HG02571 (cell line): Measurements from ENCODE around the gene KCNJ6.
"Not testable (repeated sequence)": the region's sequence is repeated elsewhere in the genome, so short reads cannot be mapped to it uniquely, and the experiment has no call there.

Experiments used
- ATAC-seq: cut with Tn5 transposase; IDR thresholded peaks from one replicate; pipeline ENCODE4 v1.9.1; 2021; ENCODE audit warnings: mild to moderate bottlenecking, moderate library complexity; ENCODE audit not compliant: unreplicated experiment

Gene KCNJ6, protein sequence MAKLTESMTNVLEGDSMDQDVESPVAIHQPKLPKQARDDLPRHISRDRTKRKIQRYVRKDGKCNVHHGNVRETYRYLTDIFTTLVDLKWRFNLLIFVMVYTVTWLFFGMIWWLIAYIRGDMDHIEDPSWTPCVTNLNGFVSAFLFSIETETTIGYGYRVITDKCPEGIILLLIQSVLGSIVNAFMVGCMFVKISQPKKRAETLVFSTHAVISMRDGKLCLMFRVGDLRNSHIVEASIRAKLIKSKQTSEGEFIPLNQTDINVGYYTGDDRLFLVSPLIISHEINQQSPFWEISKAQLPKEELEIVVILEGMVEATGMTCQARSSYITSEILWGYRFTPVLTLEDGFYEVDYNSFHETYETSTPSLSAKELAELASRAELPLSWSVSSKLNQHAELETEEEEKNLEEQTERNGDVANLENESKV

DNA sequence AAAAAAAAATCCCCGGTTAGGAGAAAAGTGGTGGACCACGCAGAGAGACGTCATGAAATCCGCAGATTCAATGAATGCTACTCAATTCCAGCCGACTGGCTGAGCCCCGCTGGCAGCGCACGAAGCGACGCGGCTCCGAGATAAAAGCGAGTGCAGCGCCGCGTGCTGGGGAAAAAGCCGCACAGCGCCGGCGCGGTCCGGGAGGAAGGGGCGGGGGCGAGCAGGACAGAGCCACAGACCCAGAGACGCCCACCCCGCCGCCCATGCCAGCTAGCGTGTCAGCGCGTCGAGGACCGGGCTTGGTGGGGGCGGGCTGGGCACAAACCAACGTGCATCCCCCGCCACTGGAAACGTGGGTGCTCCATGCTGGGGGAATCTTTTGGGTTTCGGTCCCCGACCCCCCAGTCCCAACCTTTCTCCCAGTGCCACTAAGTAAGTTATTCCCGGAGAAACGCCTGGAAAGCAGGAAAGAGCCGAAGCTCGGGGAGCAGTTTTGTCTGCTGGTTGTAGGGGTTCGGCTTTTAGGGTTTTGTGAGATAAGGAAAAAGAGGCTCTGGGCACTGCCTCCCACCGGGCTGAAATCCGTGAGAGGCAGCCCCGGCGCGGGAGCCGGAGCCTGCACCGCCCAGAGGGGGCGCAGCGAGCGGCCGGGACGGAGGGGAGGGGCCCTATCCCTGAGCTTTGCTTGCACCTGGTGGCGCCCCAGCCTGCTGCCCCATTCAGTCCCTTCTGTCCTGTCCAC, at the start of gene KCNJ6:
Gene KCNJ6 (minus strand): TSS at position 148 of the 742 bp plus-strand sequence. CDS start 75,775 bp downstream, outside the sequence.
- no peak for ATAC-seq

DNA sequence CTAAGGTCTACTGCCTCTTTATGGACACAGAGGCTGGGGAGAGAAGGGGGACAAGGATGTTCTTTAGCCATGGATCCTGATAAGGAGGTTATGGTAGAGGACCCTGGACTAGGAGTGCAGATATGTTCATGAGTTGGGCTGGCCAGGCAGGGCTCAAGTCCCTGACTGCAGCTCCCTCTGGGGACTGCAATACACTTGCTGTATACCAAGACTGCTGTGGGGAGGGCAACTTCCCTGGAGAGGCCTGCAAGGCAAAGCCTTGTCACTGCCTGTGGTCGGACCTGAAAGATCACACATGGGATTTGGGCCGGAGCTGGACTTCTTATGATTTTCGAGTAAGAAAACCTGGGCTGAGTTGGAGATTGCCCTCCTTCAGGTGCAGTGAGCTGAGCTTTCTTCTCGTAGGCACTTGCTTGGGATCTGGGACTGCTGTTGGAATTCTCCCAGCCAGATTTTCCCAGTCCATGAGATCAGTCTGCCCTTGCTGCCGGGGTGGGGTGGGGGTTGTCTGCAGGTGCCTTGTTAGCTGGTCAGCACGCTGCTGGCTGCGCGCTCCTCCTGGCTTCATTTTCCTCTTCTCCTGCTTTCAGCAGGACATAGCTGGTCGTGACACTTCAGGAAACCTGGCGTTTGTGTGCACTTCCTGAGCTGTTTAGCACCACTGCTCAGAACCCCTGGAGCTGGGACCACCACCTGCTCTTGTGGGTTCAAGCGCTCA, 49.0 kb upstream of the KCNJ6 start:
- no peak for ATAC-seq

DNA sequence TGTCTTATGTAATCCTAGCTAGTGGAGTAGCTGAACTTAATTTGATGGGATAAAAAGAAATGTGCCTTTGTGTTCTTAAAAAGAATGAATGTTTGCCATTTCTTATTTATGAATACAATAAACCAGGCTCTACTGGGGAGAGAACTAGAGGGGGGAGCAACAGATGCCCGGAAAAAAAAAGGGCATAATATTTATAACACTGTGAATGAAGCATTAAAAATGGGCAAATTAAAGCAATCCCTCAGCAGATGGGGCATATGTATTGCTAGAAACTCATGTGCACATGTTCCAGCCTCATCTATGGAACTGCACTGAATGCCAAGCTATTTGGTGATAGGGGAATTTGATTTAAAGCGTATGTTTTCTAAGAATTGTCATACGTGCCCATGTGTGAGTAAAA, 42.3 kb upstream of the KCNJ6 start:
- ATAC-seq: no peak

DNA sequence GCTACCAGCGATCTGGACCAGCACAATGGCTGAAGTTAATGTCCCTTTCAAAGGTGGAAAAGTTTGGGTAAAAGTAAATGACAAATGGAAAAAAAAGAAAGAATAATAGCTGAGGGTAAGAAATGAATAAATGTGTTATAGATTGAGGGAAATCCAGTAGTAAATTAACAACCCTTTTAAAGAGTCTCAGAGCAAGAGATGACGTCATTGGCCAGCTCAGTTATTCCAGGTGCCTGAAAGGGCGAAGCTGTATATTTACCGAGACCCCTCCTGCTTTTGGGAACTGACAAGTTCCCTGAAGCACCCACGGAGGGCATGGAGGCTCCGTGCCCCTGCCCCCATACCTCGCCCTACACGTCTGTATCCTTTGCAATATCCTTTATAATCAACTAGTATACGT, 40.5 kb upstream of the KCNJ6 start:
- ATAC-seq: no peak

DNA sequence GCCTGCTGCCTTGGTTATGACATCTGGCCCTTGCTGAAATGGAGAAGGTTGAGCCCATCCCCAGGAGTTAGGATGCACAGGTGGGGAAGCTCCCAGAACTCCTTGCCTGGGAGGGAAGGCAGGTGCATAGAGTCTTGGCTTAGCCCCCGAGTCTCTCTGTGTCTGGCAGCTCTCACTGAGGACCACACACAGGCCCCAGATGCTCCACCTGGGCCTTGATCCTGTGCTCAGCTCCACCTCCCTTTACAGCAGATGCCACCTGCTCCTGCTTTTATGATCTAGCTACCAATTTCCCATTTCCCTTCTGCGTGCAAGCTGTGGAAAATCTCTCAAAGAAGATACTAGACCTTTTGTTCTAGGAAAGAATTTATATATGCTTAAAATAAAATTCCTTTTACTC, 28.8 kb upstream of the KCNJ6 start:
- ATAC-seq: no peak

DNA sequence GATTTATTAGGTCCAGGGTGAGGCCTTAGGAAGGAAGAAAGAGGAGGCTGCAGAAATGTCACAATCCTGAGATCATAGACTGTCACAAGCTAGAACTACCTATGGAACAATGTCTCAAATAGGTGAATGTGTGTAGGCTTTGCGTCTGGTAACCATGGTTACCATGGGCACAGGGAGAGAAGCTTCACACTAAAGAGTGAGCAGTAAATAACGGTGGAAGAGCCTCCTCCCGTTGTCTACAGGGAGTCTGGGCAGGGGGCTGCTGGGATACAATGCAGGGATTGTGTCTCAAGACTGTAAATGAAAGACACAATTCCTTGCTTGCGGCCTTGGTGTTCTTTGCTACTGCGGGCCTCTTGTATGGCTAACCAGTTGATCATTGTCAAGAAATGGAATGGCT, 28.2 kb upstream of the KCNJ6 start:
- ATAC-seq: no peak

DNA sequence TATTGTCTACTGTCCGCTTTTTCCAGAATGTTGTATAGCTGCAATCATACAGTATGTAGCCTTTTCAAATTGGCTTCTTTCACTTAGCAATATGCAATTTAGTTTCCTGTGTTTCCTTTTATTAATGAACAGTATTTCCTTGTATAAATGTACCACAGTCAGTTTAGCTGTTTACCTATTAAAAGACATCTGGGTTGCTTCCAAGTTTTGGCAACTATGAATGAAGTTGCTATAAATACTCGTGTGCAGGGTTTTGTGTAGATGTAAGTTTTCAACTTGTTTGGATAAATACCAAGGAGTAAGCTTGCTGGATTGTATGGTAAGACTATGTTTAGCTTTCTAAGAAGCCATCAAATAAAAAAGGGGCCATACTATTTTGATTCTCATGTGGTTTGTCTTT, 24.4 kb upstream of the KCNJ6 start:
- ATAC-seq: no peak

DNA sequence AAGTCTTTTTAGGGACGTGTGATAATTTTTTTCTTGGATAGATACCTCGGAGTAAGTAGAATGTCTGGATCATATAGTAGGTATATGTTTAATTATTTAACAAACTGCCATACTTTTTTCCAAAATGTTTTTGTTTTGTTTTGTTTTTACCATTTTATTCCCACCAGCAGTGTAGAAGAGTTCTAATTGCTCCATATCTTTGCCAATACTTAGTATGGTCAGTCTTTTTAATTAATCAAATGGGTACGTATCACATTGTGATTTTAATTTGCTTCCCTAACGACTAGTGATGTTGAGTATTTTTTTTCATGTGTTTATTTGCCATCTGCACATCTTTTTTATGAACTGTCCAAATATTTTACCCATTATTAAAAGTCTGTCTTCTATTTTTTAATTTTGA, 23.6 kb upstream of the KCNJ6 start:
- no peak for ATAC-seq

DNA sequence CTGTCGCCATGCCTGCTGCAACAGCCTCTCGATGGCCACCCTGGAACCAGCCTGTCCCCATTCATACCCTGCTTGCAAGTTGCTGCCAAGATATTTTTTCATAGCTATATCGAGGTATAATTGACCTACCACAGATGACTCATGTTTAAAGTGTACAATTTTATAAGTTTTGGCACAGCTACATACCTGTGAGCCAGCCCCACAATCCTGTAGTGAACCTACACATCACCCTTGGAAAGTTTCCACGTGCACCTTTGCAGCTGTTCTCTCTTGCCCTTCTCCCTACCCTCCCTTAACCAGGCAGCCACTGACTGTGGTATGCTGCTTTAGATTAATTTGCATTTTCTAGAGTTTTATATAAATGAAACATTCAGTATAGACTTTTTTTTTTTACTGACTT, 23.0 kb upstream of the KCNJ6 start:
- no peak for ATAC-seq

DNA sequence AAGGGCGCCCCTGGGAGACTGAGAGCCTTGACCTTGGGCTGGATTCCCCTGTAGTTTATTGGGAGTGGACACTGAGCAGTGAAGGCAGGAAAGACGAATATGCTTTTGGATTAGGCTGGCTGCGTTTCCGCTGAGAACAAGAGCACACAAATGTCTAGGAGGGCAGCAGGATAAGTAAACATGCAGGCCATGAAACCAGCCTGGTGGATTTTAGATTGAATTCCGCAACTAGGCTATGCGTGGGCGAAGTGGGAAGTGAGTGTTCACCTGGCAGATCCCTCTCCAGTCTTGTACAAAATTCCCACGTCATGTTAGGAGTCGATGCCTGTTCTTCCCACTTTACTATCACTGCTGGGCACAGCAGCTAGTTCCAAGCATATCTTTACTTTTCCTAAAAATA, 21.4 kb upstream of the KCNJ6 start:
- no peak for ATAC-seq

DNA sequence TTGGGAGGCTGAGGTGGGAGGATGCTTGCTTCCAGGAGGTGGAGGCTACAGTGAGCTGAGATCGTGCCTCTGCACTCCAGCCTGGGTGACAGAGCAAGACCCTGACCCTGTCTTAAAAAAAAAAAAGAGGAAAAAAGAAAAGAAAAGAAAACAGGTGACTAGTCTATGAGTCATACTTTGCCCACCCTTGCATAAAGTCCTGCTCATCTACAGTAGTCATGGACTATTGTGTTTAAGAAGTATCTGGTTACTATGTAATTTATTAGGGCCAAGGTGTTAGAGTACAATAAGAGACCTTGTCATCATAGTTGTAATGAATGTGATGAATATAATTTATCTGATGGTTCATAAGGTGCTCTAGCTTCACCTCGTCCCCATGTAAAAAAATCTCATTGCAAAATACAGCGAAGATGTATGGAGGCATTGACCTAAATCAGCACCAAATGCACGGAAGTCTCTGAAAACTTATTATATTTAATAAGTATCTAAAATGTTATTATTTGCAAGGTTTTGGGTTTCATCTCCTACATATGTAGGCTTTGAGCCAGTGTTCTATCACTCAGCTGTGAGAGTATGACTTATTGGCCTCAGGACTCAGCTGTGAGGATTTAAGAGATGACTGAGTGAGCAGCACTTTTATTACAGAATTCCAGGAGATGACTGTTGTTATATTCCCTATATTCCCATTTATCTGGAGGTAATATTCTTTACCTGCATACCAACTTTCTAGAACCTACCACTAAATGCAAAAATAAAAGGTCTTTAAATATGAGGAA, 19.9 kb upstream of the KCNJ6 start:
- no peak for ATAC-seq

DNA sequence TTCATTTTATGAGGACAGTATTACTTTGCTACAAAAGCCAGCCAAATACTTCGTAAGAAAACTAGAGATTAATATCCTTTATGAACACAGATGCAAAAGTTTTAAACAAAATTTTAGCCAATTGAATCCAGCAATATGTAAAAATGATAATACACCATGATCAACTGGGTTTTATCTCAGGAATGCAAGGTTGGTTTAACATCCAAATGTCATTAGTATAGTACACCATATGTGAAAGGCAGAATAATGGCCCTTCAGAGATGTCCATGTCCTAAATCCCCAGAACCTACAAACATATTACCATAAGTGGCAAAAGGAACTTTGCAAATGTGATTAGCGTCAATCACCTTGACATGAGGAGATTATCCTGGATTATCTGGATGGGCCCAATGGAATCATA, 16.7 kb upstream of the KCNJ6 start:
- no peak for ATAC-seq

DNA sequence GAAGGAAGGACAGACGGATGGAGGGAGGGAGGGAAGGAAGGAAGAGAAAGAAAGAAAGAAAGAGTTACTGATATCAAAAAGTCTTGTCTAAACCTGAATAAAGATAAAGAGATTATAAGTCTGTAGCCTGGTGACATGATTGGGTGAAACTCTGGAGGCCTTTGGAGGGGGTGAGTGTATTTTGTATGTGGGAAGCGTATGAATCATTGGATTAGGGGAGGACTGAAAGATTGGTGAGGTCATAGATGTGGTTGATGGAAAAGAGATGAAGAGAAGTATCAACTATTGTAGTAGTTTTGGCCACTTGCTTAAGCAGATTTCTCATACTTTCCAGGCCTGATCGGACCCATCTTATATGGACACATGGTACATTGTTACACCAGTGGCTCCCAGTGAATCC, 11.5 kb upstream of the KCNJ6 start:
- ATAC-seq: no peak

DNA sequence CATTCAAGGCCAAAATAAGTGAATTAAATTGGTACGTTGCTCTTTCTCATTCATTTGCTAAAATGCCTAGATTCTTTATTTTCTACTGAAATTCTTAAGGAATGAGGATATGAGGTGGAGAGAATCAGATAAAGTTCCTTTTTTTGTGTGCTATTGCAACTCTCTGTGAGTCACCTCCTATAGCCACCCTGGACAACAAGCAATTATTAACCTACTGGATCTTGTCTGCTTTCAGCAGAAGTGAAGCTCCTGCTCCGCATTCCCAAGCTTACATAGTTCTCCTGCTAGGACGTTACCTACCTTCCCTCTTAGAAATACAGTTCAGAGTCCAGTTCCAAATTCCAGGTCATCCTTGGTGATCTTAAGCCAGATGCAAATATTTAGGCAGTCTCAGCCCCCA, 4.8 kb upstream of the KCNJ6 start:
- no peak for ATAC-seq

DNA sequence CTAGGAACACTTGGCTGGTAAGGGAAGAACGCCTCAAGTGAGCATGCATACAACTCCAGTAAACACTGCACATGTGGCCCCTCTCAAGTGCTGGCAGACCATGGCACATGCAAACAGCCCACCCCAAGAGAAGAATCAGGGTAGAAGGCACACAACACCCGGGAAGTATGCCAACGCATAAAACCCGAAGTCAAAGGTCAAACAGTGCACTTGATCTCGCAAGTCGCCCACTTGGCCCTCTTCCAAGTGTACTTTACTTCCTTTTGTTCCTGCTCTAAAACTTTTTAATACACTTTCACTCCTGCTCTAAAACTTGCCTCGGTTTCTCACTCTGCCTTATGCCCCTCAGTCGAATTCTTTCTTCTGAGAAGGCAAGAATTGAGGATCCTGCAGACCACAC, 4.0 kb upstream of the KCNJ6 start:
- ATAC-seq: not testable (repeated sequence)

DNA sequence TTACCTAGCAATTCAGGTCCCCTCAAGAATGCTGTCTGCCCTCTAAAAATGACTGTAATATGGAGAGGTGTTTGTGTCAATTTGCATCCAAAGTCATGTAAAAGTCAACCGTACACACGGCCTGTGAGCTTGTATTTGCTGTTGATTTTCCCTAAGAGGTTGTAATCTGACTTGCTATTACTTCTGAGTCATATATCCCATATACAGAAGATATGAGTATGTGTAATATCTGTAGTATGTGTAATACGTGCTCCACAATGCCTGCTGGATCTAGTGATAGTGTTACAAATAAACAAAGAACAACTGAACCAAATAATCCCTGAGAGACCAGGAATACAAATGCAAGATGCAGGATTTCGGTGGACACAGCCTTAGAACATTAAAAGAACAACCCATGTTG, 1.4 kb upstream of the KCNJ6 start:
- no peak for ATAC-seq

DNA sequence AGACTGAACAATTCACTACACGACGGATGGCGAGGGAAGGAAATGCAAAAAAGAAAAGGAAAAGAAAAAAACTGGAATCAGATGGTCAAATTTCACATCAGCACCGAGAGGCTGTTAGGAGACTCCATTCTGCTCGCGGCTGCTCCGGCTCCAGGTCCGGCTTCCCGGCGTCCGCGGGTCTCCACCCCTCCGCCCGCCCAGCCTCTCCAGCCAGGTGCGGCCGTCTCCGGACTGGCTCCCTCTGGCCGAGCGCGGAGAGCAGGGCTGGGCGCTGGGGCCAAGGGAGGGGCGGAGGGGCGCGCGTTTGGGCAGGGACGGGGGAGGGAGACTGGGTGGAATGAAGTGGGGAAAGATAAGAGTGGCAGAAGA, 332 bp downstream of the KCNJ6 start:
- no peak for ATAC-seq

DNA sequence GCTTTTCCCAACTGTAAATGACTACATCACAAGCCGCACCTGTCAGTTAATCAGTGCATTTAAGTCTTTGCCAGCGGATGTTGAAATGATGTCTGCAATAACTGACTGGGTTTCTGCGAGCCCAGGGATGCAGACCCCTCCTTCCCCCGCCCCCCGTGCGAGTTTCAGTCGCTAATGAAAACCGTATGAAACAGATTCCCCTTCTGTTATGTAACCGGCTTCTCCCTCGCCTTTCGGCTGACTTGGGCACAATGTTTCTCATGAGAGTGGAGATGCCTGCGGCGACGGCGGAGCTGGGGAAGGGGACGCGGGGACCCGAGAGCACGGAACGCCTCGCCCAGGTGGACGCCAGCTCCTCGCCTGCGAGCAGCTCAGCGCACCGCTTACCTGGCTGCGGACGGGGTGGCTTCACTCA, 753 bp downstream of the KCNJ6 start:
- no peak for ATAC-seq

DNA sequence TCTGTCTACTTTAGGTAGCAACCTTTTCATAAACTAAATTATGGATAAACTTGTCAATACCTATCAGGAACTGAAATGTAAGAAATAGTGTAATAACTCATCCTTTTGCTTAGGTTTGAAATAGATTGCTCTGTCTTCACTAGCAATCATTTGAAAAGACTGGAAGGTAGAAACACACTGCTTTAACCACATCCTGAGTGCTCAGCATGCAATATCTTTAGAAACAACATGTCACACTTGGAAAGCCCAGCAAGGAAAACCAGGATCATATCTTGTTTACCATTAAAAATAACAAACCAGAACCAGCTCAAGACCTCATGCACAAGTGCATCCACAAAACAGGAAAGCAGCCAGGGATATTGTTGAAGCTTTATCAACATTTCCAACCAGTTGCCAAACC, 3.6 kb downstream of the KCNJ6 start:
- no peak for ATAC-seq

DNA sequence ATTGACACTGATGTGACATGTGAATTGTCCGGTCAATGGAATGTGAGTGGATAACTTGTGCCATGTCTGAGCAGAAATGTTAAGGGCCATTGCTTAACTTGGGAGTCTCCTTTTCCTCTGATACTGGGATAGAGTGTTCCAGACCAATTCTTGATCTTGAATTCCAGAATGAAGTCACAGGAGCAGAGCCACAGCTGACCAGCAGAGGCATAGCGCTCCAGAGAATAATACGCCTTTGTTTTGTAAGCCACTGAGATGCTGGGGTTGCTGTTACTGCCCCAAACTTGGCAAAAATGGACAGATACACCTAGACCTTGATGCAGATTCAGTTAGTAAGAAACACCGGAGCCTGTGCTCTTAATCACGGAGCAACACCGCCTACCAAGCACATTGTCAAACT, 6.3 kb downstream of the KCNJ6 start:
- no peak for ATAC-seq

DNA sequence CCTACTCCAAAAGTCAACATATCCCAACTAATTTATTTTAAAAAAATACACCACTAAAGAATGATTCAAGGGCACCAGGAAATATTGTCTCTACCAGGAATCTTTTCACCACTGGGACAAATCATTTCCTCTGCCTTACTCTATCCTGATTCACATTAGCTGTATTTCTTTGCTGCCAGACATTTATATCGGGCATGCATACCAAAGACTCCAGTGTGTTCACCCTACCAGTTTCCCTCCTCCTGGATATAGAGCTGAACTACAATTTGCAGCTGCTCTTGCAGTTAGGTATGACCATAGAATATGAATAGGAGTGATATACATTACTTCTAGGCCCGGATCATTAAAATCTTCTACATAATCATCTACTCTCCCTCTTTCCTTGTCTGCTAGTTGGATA, 7.6 kb downstream of the KCNJ6 start:
- no peak for ATAC-seq
